Mesendoderm (in vitro differentiated cells): Measurements from ENCODE around the gene DDHD1. TPM values are rescaled to one million over a fixed set of nuclear protein-coding genes. Genes with fewer than 3 reads are reported as not detected.
A peak's percentile ranks its signal among the peaks of the same experiment; 100 is the strongest.

Source experiments
- DNase-seq: peaks from one replicate; pipeline ENCODE4 v3.0.0; 2013
- H2AK5ac ChIP-seq: 2 replicates; pipeline ENCODE4 v1.6.1; 2013; ENCODE audit warnings: low read length, inconsistent platforms
- H2BK120ac ChIP-seq: 2 replicates; pipeline ENCODE4 v1.6.1; 2013; ENCODE audit warnings: low read depth, mild to moderate bottlenecking, low read length, moderate library complexity, mixed read lengths
- H2BK15ac ChIP-seq: replicated peaks from 2 replicates; pipeline ENCODE4 v1.6.1; 2013; ENCODE audit warnings: low read depth, mild to moderate bottlenecking, moderate library complexity
- H2BK5ac ChIP-seq: 2 replicates; pipeline ENCODE4 v1.6.1; 2013; ENCODE audit warnings: low read length, inconsistent platforms
- H3K18ac ChIP-seq: 2 replicates; pipeline ENCODE4 v1.6.1; 2013; ENCODE audit warnings: mild to moderate bottlenecking, low read length, mixed read lengths
- H3K23ac ChIP-seq: one replicate; pipeline ENCODE4 v1.6.1; 2013; ENCODE audit warnings: low read length
- H3K27ac ChIP-seq: 2 replicates; pipeline ENCODE4 v1.5.1; 2013; ENCODE audit warnings: low read depth, mild to moderate bottlenecking, inconsistent platforms, low read length, moderate library complexity
- H3K27me3 ChIP-seq: 2 replicates; pipeline ENCODE4 v1.6.1; 2013; ENCODE audit warnings: low read length, control low read depth, mild to moderate bottlenecking, inconsistent platforms; ENCODE audit not compliant: insufficient read depth, poor library complexity
- H3K36me3 ChIP-seq: 2 replicates; pipeline ENCODE4 v1.6.1; 2013; ENCODE audit warnings: low read length, inconsistent platforms; ENCODE audit not compliant: control insufficient read depth, insufficient read depth
- H3K4ac ChIP-seq: one replicate; pipeline ENCODE4 v1.6.1; 2013; ENCODE audit warnings: low read depth, mild to moderate bottlenecking, low read length, moderate library complexity
- H3K4me1 ChIP-seq: 2 replicates; pipeline ENCODE4 v1.6.1; 2013; ENCODE audit warnings: low read depth, low read length, inconsistent platforms; ENCODE audit not compliant: control insufficient read depth
- H3K4me2 ChIP-seq: 2 replicates; pipeline ENCODE4 v1.6.1; 2013; ENCODE audit warnings: low read length
- H3K4me3 ChIP-seq: 2 replicates; pipeline ENCODE4 v1.5.1; 2013; ENCODE audit warnings: mild to moderate bottlenecking, low read length
- H3K56ac ChIP-seq: one replicate; pipeline ENCODE4 v1.6.1; 2013; ENCODE audit warnings: low read length
- H3K79me1 ChIP-seq: 2 replicates; pipeline ENCODE4 v1.6.1; 2013; ENCODE audit warnings: low read length, inconsistent platforms
- H3K79me2 ChIP-seq: 2 replicates; pipeline ENCODE4 v1.6.1; 2013; ENCODE audit warnings: mild to moderate bottlenecking, low read length; ENCODE audit not compliant: control insufficient read depth, insufficient read depth
- H3K9ac ChIP-seq: 2 replicates; pipeline ENCODE4 v1.6.1; 2013; ENCODE audit warnings: low read length, inconsistent platforms
- H4K5ac ChIP-seq: one replicate; pipeline ENCODE4 v1.6.1; 2013; ENCODE audit warnings: low read length
- H4K8ac ChIP-seq: one replicate; pipeline ENCODE4 v1.6.1; 2013; ENCODE audit warnings: low read depth, mild to moderate bottlenecking, control low read depth, low read length, moderate library complexity
- WGBS: extraction: QIAGEN DNeasy Blood & Tissue Kit; methylation state at CpG from one replicate; pipeline ENCODE4 v1.1.7; 2013; ENCODE audit warnings: low lambda C conversion rate, missing lambda C conversion rate; ENCODE audit not compliant: insufficient coverage; ENCODE audit errors: extremely low coverage; 5-methylcytosine and 5-hydroxymethylcytosine counted together
- polyA plus RNA-seq, 2 experiments: library from polyadenylated mRNA; stranded (reverse); fragments of 200-250 nt; gene quantifications; one replicate each; pipeline ENCODE4 v1.2.3, GENCODE V29; 2013

The DDHD1 gene
- 4.4 TPM for polyA plus RNA-seq (2013, experiment 1 of 2)
- 5.6 TPM for polyA plus RNA-seq (2013, experiment 2 of 2)

GRCh38 chr14:53152887-53153701 lies at the start of gene DDHD1:
Gene DDHD1, minus strand, starts transcription at chr14:53153323. Its CDS starts 225 bp downstream, at chr14:53153098.
- Histone ChIP-seq H3K4me3 (peak within 1 kb of the TSS; percentile 47), H2BK5ac (peak within 1 kb of the TSS; percentile 35), H2AK5ac (peak within 1 kb of the TSS; percentile 29), H3K4me2 (peak within 1 kb of the TSS; percentile 59), H2BK15ac (no peak within 1 kb of the TSS), H3K36me3 (no peaks in the 10 kb centered on the region), H3K56ac (peak within 1 kb of the TSS; percentile 94), H3K27me3 (no peaks in the 10 kb centered on the region), H3K9ac (peak within 1 kb of the TSS; percentile 77), H3K18ac (peak within 1 kb of the TSS; percentile 53), H2BK120ac (no peak within 1 kb of the TSS), H4K8ac (no peak within 1 kb of the TSS), H3K4me1 (peaks cover 4% of the 10 kb centered on the region), H3K27ac (peak within 1 kb of the TSS; percentile 60), H3K23ac (peak within 1 kb of the TSS; percentile 90), H3K79me1 (peaks cover 7% of the 10 kb centered on the region), H3K4ac (peak within 1 kb of the TSS; percentile 65), H4K5ac (peak within 1 kb of the TSS; percentile 10), H3K79me2 (peaks cover 18% of the 10 kb centered on the region)
- DNase-seq, result peak; percentile 78
- no CpG with 5 or more reads among the region's 93 CpGs for WGBS

GRCh38 chr14:53195949-53196348 lies 42.8 kb upstream of the DDHD1 start:
- Histone ChIP-seq H2BK15ac (no peak overlapping the region), H4K8ac (no peak overlapping the region), H3K56ac (no peak overlapping the region), H3K27me3 (no peaks in the 10 kb centered on the region), H3K4ac (no peak overlapping the region), H3K79me2 (no peaks in the 10 kb centered on the region), H2BK120ac (no peak overlapping the region), H3K9ac (no peak overlapping the region), H2AK5ac (no peak overlapping the region), H3K79me1 (no peaks in the 10 kb centered on the region), H3K4me3 (no peak overlapping the region), H4K5ac (no peak overlapping the region), H3K27ac (no peak overlapping the region), H3K18ac (no peak overlapping the region), H3K36me3 (no peaks in the 10 kb centered on the region), H3K4me2 (no peak overlapping the region), H2BK5ac (no peak overlapping the region), H3K23ac (no peak overlapping the region), H3K4me1 (no peaks in the 10 kb centered on the region)
- no CpG with 5 or more reads among the region's 5 CpGs for WGBS
- no peak for DNase-seq

GRCh38 chr14:53193193-53193592 lies 40.1 kb upstream of the DDHD1 start:
- no peaks in the 10 kb centered on the region for H3K4me1 ChIP-seq
- no peak overlapping the region for H2BK120ac ChIP-seq
- no peak overlapping the region for H4K5ac ChIP-seq
- no peak overlapping the region for H2BK15ac ChIP-seq
- H3K18ac ChIP-seq, result no peak overlapping the region
- H3K4me3 ChIP-seq, result no peak overlapping the region
- H3K79me1 ChIP-seq, result no peaks in the 10 kb centered on the region
- no CpG with 5 or more reads among the region's 7 CpGs for WGBS
- H3K36me3 ChIP-seq, result no peaks in the 10 kb centered on the region
- H3K4me2 ChIP-seq, result no peak overlapping the region
- no peak overlapping the region for H3K9ac ChIP-seq
- no peak for DNase-seq
- H3K79me2 ChIP-seq, result no peaks in the 10 kb centered on the region
- no peaks in the 10 kb centered on the region for H3K27me3 ChIP-seq
- H3K27ac ChIP-seq, result no peak overlapping the region
- H2AK5ac ChIP-seq, result no peak overlapping the region
- no peak overlapping the region for H4K8ac ChIP-seq
- H2BK5ac ChIP-seq, result no peak overlapping the region
- H3K4ac ChIP-seq, result no peak overlapping the region
- no peak overlapping the region for H3K23ac ChIP-seq
- H3K56ac ChIP-seq, result no peak overlapping the region

GRCh38 chr14:53192052-53192760 lies 39.1 kb upstream of the DDHD1 start:
- Histone ChIP-seq H3K79me2 (no peaks in the 10 kb centered on the region), H2AK5ac (no peak overlapping the region), H4K8ac (no peak overlapping the region), H3K9ac (no peak overlapping the region), H2BK5ac (no peak overlapping the region), H3K18ac (no peak overlapping the region), H2BK15ac (no peak overlapping the region), H3K56ac (no peak overlapping the region), H3K36me3 (no peaks in the 10 kb centered on the region), H3K23ac (no peak overlapping the region), H3K4ac (no peak overlapping the region), H3K27me3 (no peaks in the 10 kb centered on the region), H3K4me3 (no peak overlapping the region), H2BK120ac (no peak overlapping the region), H3K79me1 (no peaks in the 10 kb centered on the region), H3K4me1 (no peaks in the 10 kb centered on the region), H3K4me2 (no peak overlapping the region), H3K27ac (no peak overlapping the region), H4K5ac (no peak overlapping the region)
- no peak for DNase-seq
- WGBS, result no CpG with 5 or more reads among the region's 2 CpGs

- Histone ChIP-seq H3K4me1 (no peaks in the 10 kb centered on the region), H3K18ac (no peak overlapping the region), H2BK5ac (no peak overlapping the region), H2AK5ac (no peak overlapping the region), H3K79me1 (no peaks in the 10 kb centered on the region), H3K27ac (no peak overlapping the region), H4K5ac (no peak overlapping the region), H3K4ac (no peak overlapping the region), H3K56ac (no peak overlapping the region), H3K4me3 (no peak overlapping the region), H2BK15ac (no peak overlapping the region), H3K36me3 (no peaks in the 10 kb centered on the region), H3K79me2 (no peaks in the 10 kb centered on the region), H2BK120ac (no peak overlapping the region), H3K23ac (no peak overlapping the region), H3K9ac (no peak overlapping the region), H3K27me3 (no peaks in the 10 kb centered on the region), H3K4me2 (no peak overlapping the region), H4K8ac (no peak overlapping the region)
- no peak for DNase-seq
- no CpG with 5 or more reads among the region's 2 CpGs for WGBS
Observed at GRCh38 chr14:53190938-53191337, 37.8 kb upstream of the DDHD1 start.
